ENCODE measurements around the gene PAX6. TPM values are rescaled to one million over a fixed set of nuclear protein-coding genes. Genes with fewer than 3 reads are reported as not detected.

PAX6 gene
- total RNA-seq, 1 experiment from 2014 or later, result 0.13 TPM

- no peak for DNase-seq (ENCODE audit: low read depth, low spot score)
- in situ Hi-C loops (cut with HindIII; ENCODE audit: low pct_unique_long_range_greater_than_20kb, low sequenced_read_pairs), result no loop called here
These were observed 7.9 kb downstream of the PAX6 start for GRCh38 chr11:31802990-31803812.

GRCh38 chr11:31802609-31802989 lies 8.5 kb downstream of the PAX6 start:
- in situ Hi-C loops (cut with HindIII; ENCODE audit: low pct_unique_long_range_greater_than_20kb, low sequenced_read_pairs), result no loop called here
- no peak for DNase-seq (ENCODE audit: low read depth, low spot score)

- in situ Hi-C loops (cut with HindIII; ENCODE audit: low pct_unique_long_range_greater_than_20kb, low sequenced_read_pairs), result no loop called here
- DNase-seq (ENCODE audit: low read depth, low spot score), result no peak
These were observed 9.0 kb downstream of the PAX6 start for GRCh38 chr11:31802000-31802551.

GRCh38 chr11:31801298-31801702 lies 9.8 kb downstream of the PAX6 start:
- DNase-seq (ENCODE audit: low read depth, low spot score), result no peak
- in situ Hi-C loops (cut with HindIII; ENCODE audit: low pct_unique_long_range_greater_than_20kb, low sequenced_read_pairs), result no loop called here

GRCh38 chr11:31800398-31801265 lies 10.5 kb downstream of the PAX6 start:
- in situ Hi-C loops (cut with HindIII; ENCODE audit: low pct_unique_long_range_greater_than_20kb, low sequenced_read_pairs), result no loop called here
- DNase-seq (ENCODE audit: low read depth, low spot score), result no peak

- no peak for DNase-seq (ENCODE audit: low read depth, low spot score)
- in situ Hi-C loops (cut with HindIII; ENCODE audit: low pct_unique_long_range_greater_than_20kb, low sequenced_read_pairs), result no loop called here
These were observed 11.4 kb downstream of the PAX6 start for GRCh38 chr11:31799435-31800397.

GRCh38 chr11:31798554-31799434 lies 12.3 kb downstream of the PAX6 start:
- in situ Hi-C loops (cut with HindIII; ENCODE audit: low pct_unique_long_range_greater_than_20kb, low sequenced_read_pairs), result no loop called here
- no peak for DNase-seq (ENCODE audit: low read depth, low spot score)

- in situ Hi-C loops (cut with HindIII; ENCODE audit: low pct_unique_long_range_greater_than_20kb, low sequenced_read_pairs), result no loop called here
- DNase-seq (ENCODE audit: low read depth, low spot score), result no peak
These were observed 13.0 kb downstream of the PAX6 start for GRCh38 chr11:31798057-31798553.

GRCh38 chr11:31797190-31798056 lies 13.7 kb downstream of the PAX6 start:
- no peak for DNase-seq (ENCODE audit: low read depth, low spot score)
- in situ Hi-C loops (cut with HindIII; ENCODE audit: low pct_unique_long_range_greater_than_20kb, low sequenced_read_pairs), result no loop called here

GRCh38 chr11:31796499-31797189 lies 14.5 kb downstream of the PAX6 start:
- in situ Hi-C loops (cut with HindIII; ENCODE audit: low pct_unique_long_range_greater_than_20kb, low sequenced_read_pairs), result no loop called here
- no peak for DNase-seq (ENCODE audit: low read depth, low spot score)

- DNase-seq (ENCODE audit: low read depth, low spot score), result no peak
These were observed 15.2 kb downstream of the PAX6 start for GRCh38 chr11:31795706-31796498.

GRCh38 chr11:31794548-31794947 lies 16.6 kb downstream of the PAX6 start:
- in situ Hi-C loops (cut with HindIII; ENCODE audit: low pct_unique_long_range_greater_than_20kb, low sequenced_read_pairs), result no loop called here
- DNase-seq (ENCODE audit: low read depth, low spot score), result no peak

More at GRCh38 chr11:31795706-31796498, 15.2 kb downstream of the PAX6 start:
- in situ Hi-C loops (cut with HindIII; ENCODE audit: low pct_unique_long_range_greater_than_20kb, low sequenced_read_pairs), result no loop called here

- in situ Hi-C loops (cut with HindIII; ENCODE audit: low pct_unique_long_range_greater_than_20kb, low sequenced_read_pairs), result no loop called here
- DNase-seq (ENCODE audit: low read depth, low spot score), result no peak
These were observed 17.9 kb downstream of the PAX6 start for GRCh38 chr11:31793264-31793663.

GRCh38 chr11:31792456-31792855 lies 18.7 kb downstream of the PAX6 start:
- DNase-seq (ENCODE audit: low read depth, low spot score), result no peak
- in situ Hi-C loops (cut with HindIII; ENCODE audit: low pct_unique_long_range_greater_than_20kb, low sequenced_read_pairs), result no loop called here

All from SK-MEL-5 (cell line).